Embryonic facial prominence (tissue), 1 donor: ENCODE results near the gene SERINC3.

Source experiments
- DNase-seq: peaks from one replicate; pipeline ENCODE4 v3.0.0-alpha.2; 2016; ENCODE audit errors: extremely low spot score

SERINC3 gene

DNA sequence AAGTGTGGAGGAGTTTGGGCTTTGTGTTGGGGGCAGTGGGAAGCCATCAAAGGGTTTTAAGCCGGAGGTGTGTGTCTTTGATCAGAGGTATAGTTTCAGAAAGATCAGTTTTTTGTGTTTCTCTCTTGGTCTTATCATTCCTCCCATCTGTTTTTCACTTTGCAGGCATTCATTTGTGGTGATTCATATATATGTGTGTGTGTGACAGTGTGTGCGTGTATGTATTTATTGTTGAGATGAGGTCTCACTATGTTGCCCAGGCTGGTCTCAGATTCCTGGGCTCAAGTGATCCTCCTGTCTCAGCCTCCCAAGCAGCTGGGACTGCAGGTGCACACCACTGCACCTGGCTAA lies 11.1 kb upstream of the SERINC3 start:
- no peak for DNase-seq

DNA sequence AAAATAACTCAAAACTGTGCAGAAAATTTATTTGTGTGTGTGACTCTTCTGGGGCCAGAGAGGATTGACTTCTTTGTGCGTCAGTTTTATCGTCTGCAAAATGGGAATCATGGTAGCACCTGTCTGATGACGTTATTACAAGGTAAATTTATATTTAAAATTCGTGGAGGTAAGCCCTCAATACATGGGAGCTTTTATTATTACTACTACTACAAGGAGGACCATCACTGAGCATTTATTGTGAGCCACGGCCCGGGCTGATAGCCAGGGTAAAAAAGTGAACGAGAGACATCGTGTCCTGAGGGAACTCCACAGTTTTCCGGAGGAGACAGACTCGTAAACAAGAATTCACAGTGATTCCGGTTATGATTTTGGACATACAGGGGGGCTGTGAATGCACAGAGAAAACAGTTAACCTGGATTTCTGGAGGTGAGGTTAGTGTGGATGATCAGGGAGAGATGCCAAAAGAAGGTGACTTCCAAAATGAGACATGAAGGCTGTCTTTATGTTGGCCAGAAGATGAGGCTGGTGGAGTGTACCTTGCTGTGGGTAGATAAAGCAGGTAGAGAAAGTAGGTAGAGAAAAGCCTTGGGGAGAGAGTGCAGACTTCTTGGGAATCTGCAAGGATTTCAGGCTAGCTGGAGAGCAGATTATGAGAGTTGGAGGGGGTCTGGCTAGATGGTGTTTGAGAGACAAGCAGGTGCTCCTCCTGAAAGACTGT lies 10.6 kb upstream of the SERINC3 start:
- DNase-seq, result no peak

DNA sequence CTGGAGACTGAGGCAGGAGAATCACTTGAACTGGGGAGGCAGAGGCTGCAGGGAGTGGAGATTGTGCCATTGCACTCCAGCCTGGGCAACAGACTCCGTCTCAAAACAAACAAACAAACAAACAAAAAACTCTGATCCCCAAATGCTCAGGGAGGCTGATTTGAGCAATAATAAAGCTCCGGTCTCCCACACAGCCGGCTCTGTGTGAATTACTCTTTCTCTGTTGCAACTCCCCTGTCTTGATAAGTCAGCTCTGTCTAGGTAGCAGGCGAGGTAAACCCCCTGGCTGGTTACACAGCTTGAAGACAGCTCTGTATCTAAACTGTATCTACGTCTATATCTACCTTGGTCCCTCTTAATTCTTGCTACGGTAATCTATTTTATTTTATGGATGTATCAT lies 6.4 kb upstream of the SERINC3 start:
- DNase-seq, result no peak

DNA sequence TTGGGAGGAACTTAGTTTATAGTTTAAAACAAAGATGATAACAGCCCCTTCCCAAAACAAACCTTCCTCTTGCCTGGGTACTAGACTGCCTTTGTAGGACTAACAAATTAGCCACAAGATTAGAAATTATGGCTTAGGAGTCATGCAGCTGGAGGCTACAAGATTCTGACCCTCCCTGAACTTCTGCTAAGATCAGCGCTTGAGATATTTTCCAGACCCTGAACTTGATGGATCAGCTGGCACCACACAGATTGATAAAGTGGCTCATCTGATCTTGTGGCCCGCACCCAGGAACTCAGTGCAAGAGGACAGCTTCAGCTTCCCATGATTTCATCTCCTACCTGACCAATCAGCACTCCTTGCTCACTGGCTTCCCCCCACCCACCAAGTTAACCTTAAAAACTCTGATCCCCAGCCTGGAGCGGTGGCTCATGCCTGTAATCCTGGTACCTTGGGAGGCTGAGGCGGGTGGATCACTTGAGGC lies 5.9 kb upstream of the SERINC3 start:
- DNase-seq, result no peak

DNA sequence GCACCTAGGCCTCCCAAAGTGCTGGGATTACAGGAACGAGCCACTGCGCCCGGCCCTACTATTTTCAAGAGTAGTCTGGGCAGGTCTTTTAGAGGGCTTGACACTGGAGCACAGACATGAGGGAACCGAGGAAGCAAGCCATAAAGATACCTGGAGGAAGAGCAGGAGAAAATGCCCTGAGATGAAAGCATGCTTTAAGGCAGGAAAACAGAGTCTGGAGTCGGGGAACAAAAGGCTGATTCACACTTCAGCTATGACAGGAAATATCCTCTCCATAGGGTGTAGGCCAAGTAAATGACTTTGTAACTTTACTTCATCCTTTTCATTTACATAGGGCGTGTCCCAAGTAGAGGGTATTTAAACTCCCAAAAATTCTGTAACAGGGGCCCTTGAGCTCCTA lies 4.3 kb upstream of the SERINC3 start:
- DNase-seq, result no peak

DNA sequence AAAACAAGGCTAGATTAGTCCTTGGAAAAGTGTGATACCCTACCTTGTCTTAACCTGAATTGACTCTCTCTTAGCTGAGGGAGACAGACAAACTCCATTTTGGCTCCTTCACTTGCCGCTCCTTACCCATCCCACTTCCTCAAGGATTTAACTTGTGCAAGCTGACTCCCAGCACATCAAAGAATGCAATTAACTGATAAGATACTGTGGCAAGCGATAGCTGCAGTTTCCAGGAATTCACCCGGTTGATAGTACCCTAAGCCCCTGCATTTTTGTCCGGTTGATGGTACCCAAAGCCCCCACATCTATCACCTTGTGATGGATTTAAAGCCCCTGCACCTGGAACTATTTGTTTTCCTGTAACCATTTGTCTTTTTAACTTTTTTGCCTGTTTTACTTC lies 1.9 kb upstream of the SERINC3 start:
- no peak for DNase-seq

DNA sequence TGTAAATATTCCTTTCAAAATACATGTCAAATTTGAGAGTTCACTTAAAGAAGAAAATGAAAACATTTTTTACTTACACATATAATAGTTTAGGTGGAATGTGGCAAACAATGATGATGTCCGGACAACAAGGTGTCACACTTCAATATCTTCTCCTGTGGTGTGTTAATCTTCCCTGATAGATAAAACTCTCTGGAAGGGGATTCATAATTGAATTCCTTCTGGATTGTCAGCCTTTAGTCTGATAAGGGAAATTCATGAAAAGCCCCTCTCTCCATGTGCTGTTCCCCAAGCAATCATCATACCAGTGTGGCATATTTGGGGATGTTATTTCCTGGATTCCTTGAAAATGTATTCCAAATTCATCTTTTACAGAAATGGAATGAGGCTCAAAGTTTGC lies 971 bp upstream of the SERINC3 start:
- no peak for DNase-seq

DNA sequence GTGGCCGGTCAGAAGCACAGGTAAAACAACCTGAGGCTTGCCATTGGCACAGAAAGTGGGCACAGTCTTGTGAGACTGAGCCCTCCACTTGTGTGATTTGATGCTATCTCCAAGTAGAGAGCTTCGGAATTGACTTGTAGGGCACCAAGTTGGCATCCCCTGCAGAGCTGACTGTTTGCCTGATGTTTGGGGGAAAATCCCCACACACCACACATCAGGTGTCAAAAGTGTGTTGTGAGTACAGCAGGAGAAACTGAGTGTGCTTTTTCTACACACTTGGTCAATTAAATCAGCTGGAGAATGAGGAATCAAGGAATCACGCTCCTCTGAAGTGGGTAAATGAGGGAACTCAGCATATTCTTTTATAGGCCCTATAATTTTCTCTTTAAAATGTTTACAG lies 989 bp downstream of the SERINC3 start:
- no peak for DNase-seq

DNA sequence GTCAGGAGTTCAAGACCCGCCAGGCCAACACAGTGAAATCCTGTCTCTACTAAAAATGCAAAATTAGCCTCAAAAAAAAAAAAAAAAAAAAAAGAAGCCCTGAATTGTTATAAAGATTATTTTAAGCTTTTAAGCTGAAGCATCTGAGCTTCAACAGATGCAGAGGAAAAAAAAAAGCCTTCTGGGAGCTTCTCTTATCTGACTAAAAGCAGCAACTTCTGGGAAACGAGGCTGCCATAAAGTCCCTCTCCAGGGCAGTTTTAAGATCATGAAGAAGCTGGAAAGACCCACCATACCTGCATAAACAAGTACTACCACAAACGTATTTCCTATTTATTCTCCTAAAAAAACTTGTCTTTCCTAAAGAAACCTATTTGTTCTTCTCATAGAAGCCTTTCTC lies 3.6 kb downstream of the SERINC3 start:
- DNase-seq, result no peak

DNA sequence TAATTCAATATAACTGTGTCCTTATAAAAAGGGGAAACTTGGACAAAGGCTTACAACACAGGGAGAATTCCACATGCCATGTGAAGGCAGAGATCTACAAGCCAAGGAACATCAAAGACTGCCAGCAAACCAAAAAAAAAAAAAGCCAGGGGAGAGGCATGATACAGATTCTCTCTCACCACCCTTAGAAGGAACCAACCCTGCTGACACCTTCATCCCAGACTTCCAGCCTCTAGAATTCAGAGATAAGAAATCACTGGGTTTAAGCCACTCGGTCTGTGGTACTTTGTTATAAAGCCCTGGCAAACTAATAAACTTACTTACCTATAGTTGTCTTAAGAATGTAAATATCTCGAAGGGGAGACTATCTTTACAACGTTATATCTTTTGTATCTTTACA lies 4.4 kb downstream of the SERINC3 start:
- no peak for DNase-seq

DNA sequence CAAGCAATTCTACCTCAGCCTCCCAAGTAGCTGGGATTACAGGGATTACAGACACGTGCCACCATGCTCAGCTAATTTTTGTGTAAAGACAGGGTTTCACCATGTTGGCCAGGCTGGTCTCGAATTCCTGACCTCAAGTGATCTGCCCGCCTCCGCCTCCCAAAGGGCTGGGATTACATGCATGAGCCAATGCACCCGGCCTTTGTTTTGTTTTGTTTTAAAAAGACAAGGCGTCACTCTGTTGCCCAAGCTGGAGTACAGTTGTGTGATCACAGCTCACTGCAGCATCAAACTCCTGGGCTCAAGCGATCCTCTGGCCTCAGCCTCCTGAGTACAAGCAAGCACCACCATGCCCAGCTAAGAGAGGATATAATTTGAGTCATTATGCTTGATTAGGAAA lies 5.4 kb downstream of the SERINC3 start:
- DNase-seq, result no peak

DNA sequence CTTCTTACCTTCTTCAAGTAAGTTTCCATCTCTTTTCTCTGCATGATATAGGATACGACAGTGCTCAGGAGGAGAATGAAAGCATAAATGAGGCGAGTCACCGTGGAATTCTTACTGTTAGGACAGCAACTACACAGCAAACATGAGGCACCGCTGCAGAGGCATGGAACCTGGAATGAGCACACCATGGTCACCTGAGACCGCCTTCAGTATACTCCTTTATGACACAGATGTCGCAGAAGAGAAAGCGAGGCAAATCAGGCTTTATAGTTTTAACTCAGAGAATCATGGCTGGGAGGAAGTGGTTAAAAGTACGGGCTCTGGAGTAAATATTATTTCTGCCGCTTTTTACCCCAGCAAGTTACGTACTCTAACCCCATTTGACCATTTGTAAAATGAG lies 8.0 kb downstream of the SERINC3 start:
- DNase-seq, result no peak

DNA sequence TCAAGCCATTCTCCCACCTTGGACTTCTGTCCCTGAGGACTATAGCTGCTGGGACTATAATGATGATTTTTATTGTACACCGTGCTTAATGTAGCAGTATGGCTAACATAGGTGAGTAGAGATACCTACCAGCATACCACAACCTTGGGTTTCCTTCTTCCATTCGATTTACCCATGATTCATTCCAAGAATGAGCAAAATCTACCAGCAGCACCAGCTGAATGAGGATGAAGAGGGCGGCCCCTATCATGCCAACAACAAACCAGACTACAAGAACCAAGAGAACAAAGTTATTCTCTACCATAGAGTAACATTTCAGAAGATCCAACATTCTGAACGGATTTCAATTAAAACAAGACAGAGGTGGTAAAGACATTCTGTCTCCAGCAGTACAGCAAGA lies 12.1 kb downstream of the SERINC3 start:
- DNase-seq, result no peak

DNA sequence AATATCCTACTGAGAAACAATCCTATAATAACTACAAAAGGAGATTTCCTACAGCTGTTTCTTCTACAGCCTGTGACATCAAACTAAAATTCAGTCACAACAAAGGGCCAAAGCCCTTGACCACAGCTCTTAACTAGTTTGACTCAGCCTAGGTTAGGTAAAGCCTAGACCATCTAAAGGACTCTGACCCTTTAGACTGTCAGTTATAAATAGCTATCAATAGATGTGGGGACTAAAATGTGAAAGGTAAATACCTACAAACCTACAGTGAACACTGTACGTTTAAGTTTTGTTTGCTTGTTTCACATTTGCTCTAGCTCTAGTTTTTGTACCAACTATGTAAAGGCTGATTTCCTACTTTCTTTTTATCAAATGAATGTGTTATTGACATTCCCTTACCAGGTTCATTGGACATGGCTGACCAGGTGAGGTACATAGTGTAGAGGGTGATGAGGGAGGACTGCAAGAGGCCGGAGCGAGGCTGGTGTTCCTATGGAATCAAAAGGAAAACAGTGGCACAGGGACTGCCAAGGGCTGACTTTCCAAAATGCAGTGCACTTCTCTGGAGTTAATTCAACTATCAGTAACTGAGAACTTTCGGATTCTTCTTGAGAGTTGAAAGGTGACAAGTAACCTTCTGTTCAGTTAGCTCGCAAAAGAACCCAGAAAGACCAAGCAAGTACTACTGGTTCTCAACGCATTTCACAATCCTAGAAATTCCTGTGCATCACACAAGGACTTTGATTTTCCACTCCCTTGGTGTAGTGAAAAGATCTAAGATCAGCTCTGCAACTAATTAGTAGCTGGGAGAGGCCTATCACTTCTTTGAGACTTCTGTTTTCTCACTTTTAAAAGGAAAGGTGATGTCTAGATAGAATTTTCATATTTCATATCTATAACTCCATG lies 17.2 kb downstream of the SERINC3 start:
- DNase-seq, result no peak

DNA sequence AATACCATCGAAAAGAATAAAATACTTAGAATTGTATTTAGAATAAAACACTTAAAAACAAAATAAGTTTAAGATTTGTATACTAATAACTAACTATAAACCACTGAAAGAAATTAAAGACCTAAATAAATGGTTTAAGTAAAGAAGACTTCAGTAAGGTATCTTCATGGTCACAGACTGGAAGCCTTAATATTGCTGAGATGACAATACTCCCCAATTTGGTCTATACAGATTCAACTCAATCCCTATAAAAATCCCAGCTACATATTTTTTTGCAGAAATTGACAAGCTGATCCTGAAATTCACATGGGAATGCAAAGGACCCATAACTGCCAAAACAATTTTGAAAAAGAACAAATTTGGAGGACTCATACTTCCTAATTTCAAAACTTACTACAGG lies 18.9 kb downstream of the SERINC3 start:
- no peak for DNase-seq

DNA sequence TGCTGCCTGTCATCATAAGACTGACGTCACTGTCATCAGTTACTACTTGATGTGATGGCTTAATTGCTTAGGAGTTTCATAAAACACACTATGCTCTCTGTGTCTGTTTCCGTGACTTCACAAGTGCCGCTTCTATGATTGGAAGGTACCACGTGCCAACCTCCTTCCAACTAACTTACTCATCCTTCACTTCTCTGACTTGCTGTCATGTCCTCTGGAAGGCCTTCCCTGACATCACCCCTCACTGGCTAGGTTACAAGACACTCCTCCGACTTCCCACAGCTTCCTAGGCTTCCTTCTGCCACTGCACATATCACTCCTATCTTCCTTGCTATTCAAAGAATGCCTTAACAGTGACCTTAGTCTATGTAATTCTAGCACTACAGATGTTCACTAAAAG lies 20.4 kb downstream of the SERINC3 start:
- no peak for DNase-seq

DNA sequence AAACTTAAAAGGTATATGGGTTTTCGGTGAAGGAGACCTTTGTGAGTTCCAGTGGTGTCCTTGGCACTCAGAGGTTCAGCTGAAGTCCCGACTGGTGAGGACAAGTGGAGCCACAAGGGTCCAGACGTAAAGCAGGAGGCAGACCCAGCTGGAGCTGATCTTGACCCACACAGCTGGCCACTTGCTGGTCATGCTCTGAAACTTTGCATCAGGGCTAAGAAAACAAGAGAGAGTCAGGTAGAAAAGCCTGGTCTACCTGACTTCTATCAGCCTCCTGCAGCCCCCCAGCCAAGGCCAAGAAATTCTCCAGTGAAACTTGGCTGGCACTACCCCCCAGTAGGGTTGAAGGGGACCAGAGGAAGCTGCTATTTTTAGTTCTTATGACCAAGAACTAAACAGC lies 21.6 kb downstream of the SERINC3 start:
- DNase-seq, result no peak

DNA sequence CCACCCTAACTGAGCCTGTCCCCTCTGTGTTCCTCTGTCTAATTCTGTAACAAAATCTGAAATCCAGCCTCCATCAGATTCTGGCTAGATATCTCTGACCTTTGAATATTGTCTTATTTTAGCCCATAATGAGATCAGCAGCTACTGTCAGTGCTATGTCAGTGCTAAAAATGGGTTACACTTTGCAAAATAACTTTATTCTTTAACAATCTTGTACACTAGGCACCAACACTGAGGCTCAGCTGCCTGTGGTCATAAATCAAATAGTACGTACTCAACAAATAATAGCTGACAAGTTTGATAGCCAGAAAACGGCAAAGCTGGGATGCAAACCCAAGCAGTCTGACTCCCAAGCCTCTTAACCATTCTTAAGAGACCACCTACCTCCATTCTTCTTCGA lies 24.1 kb downstream of the SERINC3 start:
- no peak for DNase-seq

DNA sequence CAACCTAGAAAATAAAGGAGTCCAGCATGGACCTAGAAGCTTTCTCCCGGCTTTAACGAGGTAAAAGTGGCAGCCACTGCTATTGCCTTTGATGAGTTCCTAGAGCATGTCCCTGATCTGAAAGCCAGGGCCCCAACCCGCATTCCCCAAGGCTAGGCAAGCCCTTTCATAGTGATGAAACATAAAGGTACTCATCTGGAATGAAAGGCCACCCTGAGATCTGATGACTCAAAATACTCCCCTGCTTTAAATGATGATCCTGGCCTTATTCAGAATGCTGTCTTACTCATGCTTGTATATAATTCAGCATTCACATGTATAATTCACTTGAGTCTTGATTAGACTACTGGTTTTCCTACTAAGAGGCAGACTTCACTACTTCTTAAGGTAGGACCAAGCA lies 24.9 kb downstream of the SERINC3 start:
- no peak for DNase-seq

DNA sequence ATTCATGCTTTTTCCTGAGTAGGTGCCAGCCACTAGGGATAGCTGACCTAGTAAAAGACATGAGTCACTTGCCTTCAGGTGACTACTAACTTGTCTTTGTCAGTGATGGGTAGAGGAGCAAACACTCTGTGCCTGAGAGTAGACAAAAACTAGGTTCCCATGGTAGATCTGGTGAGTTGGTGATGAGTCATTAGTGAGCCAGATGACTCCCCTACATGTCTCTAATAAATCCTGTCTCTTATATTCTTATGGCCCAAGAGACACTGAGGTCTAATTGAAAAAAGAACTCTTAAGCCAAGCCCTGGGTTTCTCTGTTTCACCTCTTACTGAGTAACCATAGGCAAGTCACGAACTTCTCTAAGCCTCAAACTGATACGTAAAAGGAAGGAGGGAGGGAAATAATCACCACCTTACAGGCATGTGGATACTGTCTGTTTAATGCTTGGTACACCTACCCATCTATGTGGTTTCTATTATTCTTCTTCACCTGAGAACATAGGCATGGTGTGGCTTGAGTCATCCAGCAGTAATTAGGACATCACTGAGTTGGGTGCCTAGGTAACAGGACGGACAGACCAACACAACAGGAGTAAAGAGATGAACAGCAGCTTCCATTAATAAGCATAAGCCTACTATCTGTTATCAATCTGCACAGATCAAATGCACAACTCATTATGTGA lies 25.9 kb downstream of the SERINC3 start:
- DNase-seq, result no peak

DNA sequence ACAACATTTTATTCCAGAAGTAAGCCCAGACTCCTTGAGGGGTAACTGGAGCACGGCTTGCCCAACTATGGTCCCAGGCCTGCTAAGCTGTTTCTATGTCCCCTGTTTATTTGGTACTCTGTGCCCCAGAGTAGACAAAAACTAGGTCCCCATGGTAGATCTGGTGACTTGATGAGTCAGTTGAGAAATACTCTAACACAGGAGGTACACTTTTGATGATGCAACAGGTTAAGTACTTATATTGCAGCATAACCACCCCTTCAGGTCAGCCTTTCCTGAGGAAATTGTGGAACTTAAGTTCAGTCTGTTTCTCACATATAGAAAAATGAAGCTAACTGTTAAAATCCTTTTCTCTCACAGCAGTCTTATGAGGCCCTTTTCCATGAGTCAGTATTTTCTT lies 26.6 kb downstream of the SERINC3 start:
- DNase-seq, result no peak

DNA sequence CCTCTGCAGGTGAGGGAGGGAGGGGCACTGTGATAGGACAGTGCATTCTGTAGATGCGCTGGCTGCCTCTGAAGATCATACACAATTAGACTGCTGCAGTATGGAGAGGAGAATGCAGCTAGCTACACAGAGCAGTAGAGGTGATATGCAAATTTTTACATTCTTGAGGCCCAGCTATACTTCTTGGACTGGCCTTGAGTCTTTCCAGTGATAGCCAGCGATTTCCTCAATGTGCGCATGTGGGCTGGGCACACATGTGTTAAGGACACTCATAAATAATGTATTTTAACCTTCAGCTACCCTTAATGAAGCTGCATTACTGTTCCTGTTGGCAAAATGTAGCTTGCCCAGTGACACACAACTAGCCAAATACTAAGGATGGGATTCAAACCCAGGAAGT lies 27.2 kb downstream of the SERINC3 start:
- DNase-seq, result no peak

DNA sequence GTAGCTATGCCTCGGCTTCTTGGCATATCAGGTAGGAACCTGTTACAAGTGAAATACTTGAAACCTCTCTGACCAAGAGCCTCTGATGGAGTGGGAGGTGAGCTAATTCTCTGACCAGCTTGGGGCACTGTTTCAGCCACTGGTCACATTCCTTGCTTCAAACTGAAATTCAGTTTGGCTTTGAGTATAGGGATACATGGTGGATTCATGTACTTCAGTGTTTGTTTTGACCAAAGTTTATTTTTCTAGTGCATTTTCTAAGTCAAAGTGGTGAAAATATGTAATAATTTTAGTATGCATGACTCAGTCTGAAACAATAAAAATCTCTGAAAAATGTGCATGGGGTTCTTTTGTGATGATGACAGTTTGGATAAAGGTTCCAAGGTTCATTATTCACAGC lies 27.6 kb downstream of the SERINC3 start:
- no peak for DNase-seq
